B cell (primary cell): ENCODE data around the gene XPO5.

Experiments used
- CTCF ChIP-seq: fragments of 200-600 bp; IDR thresholded peaks from one replicate; pipeline ENCODE4 v1.8.0; 2022; ENCODE audit warnings: antibody characterized with exemption, mild to moderate bottlenecking
- EZH2 ChIP-seq: IDR thresholded peaks from 2 replicates; pipeline ENCODE4 v1.6.1; 2012; ENCODE audit warnings: borderline replicate concordance, low read depth, mild to moderate bottlenecking, moderate library complexity, low read length; ENCODE audit not compliant: insufficient read depth, poor library complexity, severe bottlenecking

GRCh38 chr6:43608807-43609206 lies 33.0 kb upstream of the XPO5 start:
- TF ChIP-seq CTCF (no peak), EZH2 (no peak)
